C4-2B (cell line): Measurements from ENCODE around the gene CAMK2N1.

ENCODE experiments used
- H3K27ac ChIP-seq: fragments of 450-650 bp; 2 replicates; pipeline ENCODE4 v1.5.1; 2017
- ZFX ChIP-seq: fragments of 450-650 bp; IDR thresholded peaks from 2 replicates; pipeline ENCODE4 v1.6.1; 2017
- TF ChIP-seq, protein P1 (sequence below): fragments of 450-650 bp; conservative IDR thresholded peaks from 2 replicates; pipeline ENCODE4 v1.5.1; 2017; ENCODE audit warnings: mild to moderate bottlenecking

Gene CAMK2N1

DNA sequence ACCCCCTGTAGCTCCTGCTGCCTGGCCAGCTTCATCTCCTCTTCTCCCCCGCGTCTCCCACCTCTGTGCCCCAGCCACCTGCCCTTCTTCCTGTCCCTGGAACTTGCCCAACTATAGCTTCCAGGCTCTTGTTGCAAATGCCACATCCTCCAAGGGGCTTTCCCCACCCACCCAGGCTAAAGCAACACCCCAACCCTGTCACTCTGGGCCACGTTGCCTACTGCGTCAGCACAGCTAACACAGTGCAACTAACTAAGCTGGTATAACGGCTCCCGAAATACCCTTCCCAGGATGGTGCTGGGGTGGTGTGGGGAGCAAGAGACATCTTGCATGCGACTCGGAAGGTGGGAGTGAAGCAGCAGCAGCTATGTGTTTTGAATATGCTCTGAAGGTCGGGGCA is 19.7 kb downstream of the CAMK2N1 start:
- TF ChIP-seq ZFX: no peak
- TF ChIP-seq, protein P1, sequence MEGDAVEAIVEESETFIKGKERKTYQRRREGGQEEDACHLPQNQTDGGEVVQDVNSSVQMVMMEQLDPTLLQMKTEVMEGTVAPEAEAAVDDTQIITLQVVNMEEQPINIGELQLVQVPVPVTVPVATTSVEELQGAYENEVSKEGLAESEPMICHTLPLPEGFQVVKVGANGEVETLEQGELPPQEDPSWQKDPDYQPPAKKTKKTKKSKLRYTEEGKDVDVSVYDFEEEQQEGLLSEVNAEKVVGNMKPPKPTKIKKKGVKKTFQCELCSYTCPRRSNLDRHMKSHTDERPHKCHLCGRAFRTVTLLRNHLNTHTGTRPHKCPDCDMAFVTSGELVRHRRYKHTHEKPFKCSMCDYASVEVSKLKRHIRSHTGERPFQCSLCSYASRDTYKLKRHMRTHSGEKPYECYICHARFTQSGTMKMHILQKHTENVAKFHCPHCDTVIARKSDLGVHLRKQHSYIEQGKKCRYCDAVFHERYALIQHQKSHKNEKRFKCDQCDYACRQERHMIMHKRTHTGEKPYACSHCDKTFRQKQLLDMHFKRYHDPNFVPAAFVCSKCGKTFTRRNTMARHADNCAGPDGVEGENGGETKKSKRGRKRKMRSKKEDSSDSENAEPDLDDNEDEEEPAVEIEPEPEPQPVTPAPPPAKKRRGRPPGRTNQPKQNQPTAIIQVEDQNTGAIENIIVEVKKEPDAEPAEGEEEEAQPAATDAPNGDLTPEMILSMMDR: no peak
- no peak overlapping the region for H3K27ac ChIP-seq

- no peak for TF ChIP-seq ZFX
- TF ChIP-seq, protein P1: no peak
- H3K27ac ChIP-seq: no peak overlapping the region
Observed at GRCh38 chr1:20465187-20465586, 20.8 kb downstream of the CAMK2N1 start.

GRCh38 chr1:20463502-20463901 is 22.5 kb downstream of the CAMK2N1 start:
- no peak overlapping the region for H3K27ac ChIP-seq
- TF ChIP-seq ZFX: no peak
- TF ChIP-seq, protein P1: no peak

DNA sequence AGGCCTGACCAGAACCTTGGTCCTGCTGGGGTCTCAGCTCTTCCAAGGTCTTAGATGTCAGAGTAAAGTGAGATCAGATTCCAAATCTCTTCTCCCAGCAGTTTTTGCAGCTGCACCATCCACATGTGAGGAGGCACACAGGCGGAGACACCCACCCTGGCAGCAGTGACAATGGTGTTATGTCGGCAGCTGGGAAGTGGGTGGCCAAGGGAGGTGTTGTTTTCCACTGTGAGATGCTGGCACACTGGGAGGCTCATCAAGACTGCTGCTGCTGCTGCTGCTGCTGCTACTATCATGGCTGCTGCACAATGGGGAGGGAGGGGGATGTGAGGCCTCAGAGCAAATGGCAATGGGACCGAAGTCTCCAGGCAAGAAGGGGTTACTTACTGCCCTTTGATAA is 23.6 kb downstream of the CAMK2N1 start:
- TF ChIP-seq ZFX: no peak
- TF ChIP-seq, protein P1: no peak
- H3K27ac ChIP-seq: no peak overlapping the region

DNA sequence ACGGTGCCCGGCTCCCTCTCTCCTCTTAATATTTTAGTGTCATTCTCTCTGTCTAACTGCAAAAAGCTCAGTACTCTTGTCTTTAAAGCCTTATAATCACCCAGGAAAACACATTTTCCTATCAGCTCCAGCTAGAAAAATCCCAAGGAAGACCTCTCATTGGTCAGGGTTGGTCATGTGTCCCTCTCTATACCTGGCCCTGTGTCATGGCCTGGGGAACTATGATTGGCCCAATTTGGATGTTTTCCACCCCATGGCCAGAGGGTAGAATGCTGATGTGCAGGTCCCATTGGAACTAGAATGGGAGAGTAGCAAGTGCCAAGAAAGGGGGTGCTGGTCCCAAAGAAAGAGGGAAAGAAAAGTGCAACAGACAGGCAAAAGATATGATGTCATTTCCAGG is 27.3 kb downstream of the CAMK2N1 start:
- no peak for TF ChIP-seq ZFX
- TF ChIP-seq, protein P1: no peak

DNA sequence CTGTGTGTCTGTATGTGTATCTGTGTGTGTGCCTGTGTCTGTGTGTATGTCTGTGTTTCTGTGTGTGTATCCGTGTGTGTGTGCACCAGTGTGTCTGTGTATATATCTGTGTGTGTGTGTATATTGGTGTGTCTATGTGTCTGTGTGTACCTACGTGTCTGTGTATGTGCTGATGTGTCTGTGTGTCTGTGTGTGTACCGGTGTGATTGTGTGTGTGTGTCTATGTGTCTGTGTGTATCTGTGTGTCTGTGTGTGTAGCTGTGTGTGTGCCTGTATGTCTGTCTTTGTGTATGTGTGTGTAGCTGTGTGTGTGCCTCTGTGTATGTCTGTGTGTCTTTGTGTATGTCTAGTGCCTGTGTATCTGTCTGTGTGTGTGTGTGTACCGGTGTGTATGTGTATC is 32.0 kb downstream of the CAMK2N1 start:
- H3K27ac ChIP-seq: no peak overlapping the region
- TF ChIP-seq, protein P1: no peak
- TF ChIP-seq ZFX: no peak

More for the DNA sequence above, 27.3 kb downstream of the CAMK2N1 start:
- H3K27ac ChIP-seq: no peak overlapping the region

DNA sequence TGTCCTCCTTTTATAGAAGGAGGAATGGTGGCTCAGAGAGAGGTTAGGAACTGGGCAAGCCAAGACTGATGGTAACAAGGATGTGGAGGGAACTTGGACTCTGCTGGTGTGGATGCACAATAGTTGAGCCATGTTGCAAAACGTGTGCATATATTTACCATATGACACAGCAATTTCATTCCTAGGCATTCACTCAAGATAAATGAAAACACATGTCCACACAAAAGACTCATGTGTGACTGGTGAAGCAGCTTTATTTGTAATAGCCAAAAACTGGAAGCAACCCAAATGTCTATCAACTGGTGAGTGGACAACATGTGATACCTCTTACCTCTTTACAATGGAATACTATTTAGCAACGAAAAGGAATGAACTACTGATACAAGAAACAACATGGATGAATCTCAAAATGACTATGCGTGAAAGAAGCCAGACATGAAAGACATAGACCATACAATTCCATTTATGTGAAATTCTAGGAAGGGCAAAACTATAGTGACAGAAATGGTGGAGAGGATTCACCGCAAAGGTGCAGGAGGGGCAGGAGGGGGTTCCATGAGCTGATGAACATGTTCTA is 36.2 kb downstream of the CAMK2N1 start:
- no peak for TF ChIP-seq ZFX
- TF ChIP-seq, protein P1: no peak
- H3K27ac ChIP-seq: no peak overlapping the region
